Endodermal cell (in vitro differentiated cells): Measurements from ENCODE around the gene FCHO1. TPM values are rescaled to one million over a fixed set of nuclear protein-coding genes. Genes with fewer than 3 reads are reported as not detected.

ENCODE experiments used
- DNase-seq: peaks from one replicate; pipeline ENCODE4 v3.0.0-alpha.2; 2017
- H3K27ac ChIP-seq: 2 replicates; pipeline ENCODE4 v1.5.1; 2013; ENCODE audit warnings: mild to moderate bottlenecking, low read depth, low read length, moderate library complexity
- H3K27me3 ChIP-seq: 2 replicates; pipeline ENCODE4 v1.6.1; 2013; ENCODE audit warnings: mild to moderate bottlenecking, low read length, moderate library complexity; ENCODE audit not compliant: insufficient read depth, control insufficient read depth, poor library complexity, severe bottlenecking
- H3K36me3 ChIP-seq: 2 replicates; pipeline ENCODE4 v1.7.0; 2013; ENCODE audit warnings: mild to moderate bottlenecking, low read length, moderate library complexity; ENCODE audit not compliant: control insufficient read depth, insufficient read depth
- H3K4me1 ChIP-seq: one replicate; pipeline ENCODE4 v1.7.0; 2013; ENCODE audit warnings: low read length; ENCODE audit not compliant: control insufficient read depth, insufficient read depth
- H3K4me3 ChIP-seq: 2 replicates; pipeline ENCODE4 v1.5.1; 2013; ENCODE audit warnings: mild to moderate bottlenecking, low read length, moderate library complexity
- H3K9ac ChIP-seq: 2 replicates; pipeline ENCODE4 v1.6.1; 2013; ENCODE audit warnings: mild to moderate bottlenecking, low read length, moderate library complexity; ENCODE audit not compliant: poor library complexity, severe bottlenecking; ENCODE audit errors: extremely low read depth
- H3K9me3 ChIP-seq: 2 replicates; pipeline ENCODE4 v1.6.1; 2013; ENCODE audit warnings: mild to moderate bottlenecking, low read length, moderate library complexity; ENCODE audit not compliant: control insufficient read depth
- H3K27ac Mint-ChIP-seq: 2 replicates; pipeline ENCODE4 v1.8.0; 2020; ENCODE audit warnings: mixed read lengths
- H3K27me3 Mint-ChIP-seq: 2 replicates; pipeline ENCODE4 v1.8.0; 2021; ENCODE audit warnings: mild to moderate bottlenecking, mixed read lengths; ENCODE audit not compliant: insufficient read depth
- H3K36me3 Mint-ChIP-seq: 2 replicates; pipeline ENCODE4 v1.8.0; 2020; ENCODE audit warnings: low read depth, mixed read lengths
- H3K4me1 Mint-ChIP-seq: 2 replicates; pipeline ENCODE4 v1.8.0; 2020; ENCODE audit warnings: mixed read lengths
- H3K4me3 Mint-ChIP-seq: 2 replicates; pipeline ENCODE4 v1.8.0; 2020; ENCODE audit warnings: mild to moderate bottlenecking, moderate library complexity, mixed read lengths
- H3K9me3 Mint-ChIP-seq: 2 replicates; pipeline ENCODE4 v1.8.0; 2020; ENCODE audit warnings: mild to moderate bottlenecking, mixed read lengths
- CTCF ChIP-seq: fragments of 200-600 bp; sonication (generic); conservative IDR thresholded peaks from 2 replicates; pipeline ENCODE4 v1.5.0; 2021; ENCODE audit warnings: antibody characterized with exemption, mild to moderate bottlenecking
- WGBS, 2 experiments: methylation state at CpG; one replicate each; pipeline versions ENCODE4 v1.1.5 to v1.1.7; 2013; ENCODE audit warnings: missing lambda C conversion rate in 2 of 2, mixed read lengths in 1 of 2; ENCODE audit not compliant: insufficient coverage in 1 of 2, insufficient read length in 1 of 2; 5-methylcytosine and 5-hydroxymethylcytosine counted together
- total RNA-seq, 2 donors: library from RNA; stranded (reverse); fragmentation: NEBNext Ultra II Directional in 1 of 2; extraction: Animal tissue kit (Norgen Biotek cat#: 25700) in 1 of 2; gene quantifications; 2 replicates in 1 of 2; 3 replicates in 1 of 2; pipeline ENCODE4 v1.2.1, GENCODE V29; 2021

The FCHO1 gene
- total RNA-seq, 2 donors from 2014 or later = 8.5 to 10.2 TPM

GRCh38 chr19:17734146-17734545 is 17.1 kb upstream of the FCHO1 start:
- Histone ChIP-seq H3K27me3 (no peaks in the 10 kb centered on the region), H3K27ac (no peak overlapping the region), H3K9me3 (no peaks in the 10 kb centered on the region), H3K9ac (no peak overlapping the region), H3K4me1 (no peaks in the 10 kb centered on the region), H3K4me3 (no peak overlapping the region), H3K36me3 (peaks cover 61% of the 10 kb centered on the region)
- 95% methylated on average over 14 to 16 of the region's 16 CpGs for WGBS, 2 experiments
- Mint-ChIP-seq H3K4me1 (no peaks in the 10 kb centered on the region), H3K36me3 (peaks cover 67% of the 10 kb centered on the region), H3K4me3 (no peak overlapping the region), H3K27me3 (no peaks in the 10 kb centered on the region), H3K27ac (no peak overlapping the region), H3K9me3 (no peaks in the 10 kb centered on the region)
- no peak for TF ChIP-seq CTCF
- DNase-seq = no peak

DNA sequence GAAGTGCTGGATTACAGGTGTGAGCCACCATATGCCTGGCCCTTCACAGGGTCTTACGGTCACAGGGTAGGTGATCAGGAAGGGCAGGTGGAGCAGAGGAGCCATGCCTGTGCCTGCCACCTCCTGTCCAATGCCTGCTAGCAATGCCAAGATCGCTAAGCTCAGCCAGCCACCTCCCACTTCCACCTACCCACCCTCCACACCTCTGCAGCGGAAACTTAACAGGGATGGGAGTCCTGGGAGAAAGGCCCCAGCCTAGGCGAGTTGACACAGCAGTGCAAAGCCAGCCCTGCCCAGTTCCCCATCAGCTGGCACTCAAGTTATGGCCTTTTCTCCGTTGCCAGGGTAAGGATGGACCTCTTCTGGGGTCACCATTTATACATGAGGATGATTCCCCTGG is 15.9 kb upstream of the FCHO1 start:
- Mint-ChIP-seq H3K9me3 (no peaks in the 10 kb centered on the region), H3K27ac (no peak overlapping the region), H3K27me3 (no peaks in the 10 kb centered on the region), H3K36me3 (peaks cover 56% of the 10 kb centered on the region), H3K4me3 (no peak overlapping the region), H3K4me1 (no peaks in the 10 kb centered on the region)
- no peaks in the 10 kb centered on the region for H3K9me3 ChIP-seq
- DNase-seq = no peak
- no peaks in the 10 kb centered on the region for H3K4me1 ChIP-seq
- H3K4me3 ChIP-seq = no peak overlapping the region
- H3K36me3 ChIP-seq = peaks cover 49% of the 10 kb centered on the region
- WGBS, 2 experiments = 94 to 100% methylated on average over 2 to 5 of the region's 5 CpGs
- no peak overlapping the region for H3K27ac ChIP-seq
- H3K9ac ChIP-seq = no peak overlapping the region
- no peaks in the 10 kb centered on the region for H3K27me3 ChIP-seq
- no peak for TF ChIP-seq CTCF

DNA sequence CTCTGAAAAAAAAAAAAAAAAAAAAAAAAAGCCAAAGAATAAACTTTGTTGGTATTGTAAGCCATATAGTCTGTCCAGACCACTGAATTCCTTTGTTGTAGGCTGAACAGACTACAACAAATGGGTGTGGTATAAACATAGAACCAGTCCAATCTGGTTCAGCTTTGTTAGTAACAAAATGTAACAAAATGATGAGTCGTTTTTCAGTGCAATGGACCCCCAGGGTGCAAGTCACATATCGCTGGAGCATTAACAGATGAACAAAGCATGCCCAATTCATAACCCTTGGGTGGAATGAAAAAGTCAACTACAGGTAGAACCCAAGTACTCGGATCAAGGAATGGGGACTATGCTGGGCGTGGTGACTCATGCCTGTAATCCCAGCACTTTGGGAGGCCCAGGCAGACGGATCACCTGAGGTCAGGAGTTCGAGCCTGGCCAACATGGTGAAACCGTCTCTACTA is 13.6 kb upstream of the FCHO1 start:
- Histone ChIP-seq H3K9me3 (peaks cover 17% of the 10 kb centered on the region), H3K9ac (no peak overlapping the region), H3K27me3 (no peaks in the 10 kb centered on the region), H3K36me3 (peaks cover 28% of the 10 kb centered on the region), H3K4me3 (no peak overlapping the region), H3K27ac (no peak overlapping the region), H3K4me1 (no peaks in the 10 kb centered on the region)
- TF ChIP-seq CTCF = no peak
- peaks cover 36% of the 10 kb centered on the region for H3K36me3 Mint-ChIP-seq
- peaks cover 4% of the 10 kb centered on the region for H3K27me3 Mint-ChIP-seq
- no peak overlapping the region for H3K4me3 Mint-ChIP-seq
- no peak overlapping the region for H3K27ac Mint-ChIP-seq
- WGBS, 2 experiments = 89 to 93% methylated on average over 6 to 7 of the region's 7 CpGs
- no peak for DNase-seq
- peaks cover 16% of the 10 kb centered on the region for H3K9me3 Mint-ChIP-seq
- no peaks in the 10 kb centered on the region for H3K4me1 Mint-ChIP-seq
